PC-9 (cell line): Measurements from ENCODE around the gene AGMAT. TPM values are rescaled to one million over a fixed set of nuclear protein-coding genes. Genes with fewer than 3 reads are reported as not detected.

Source experiments
- BruUV-seq: library from RNA; stranded (reverse); fragments of 400-500 nt; replicated peaks from 2 replicates; lab custom pipeline; 2021; lab: Mats Ljungman, UMichigan
- CTCF ChIA-PET: fragments of 300-600 bp; sonication (Branson Sonifier 250); formaldehyde crosslinking; loops from one replicate; lab custom pipeline; 2022; ENCODE audit warnings: antibody characterized with exemption; lab: Charles Lee
- POLR2A ChIA-PET: fragments of 300-600 bp; sonication (Branson Sonifier 250); formaldehyde crosslinking; loops from one replicate; lab custom pipeline; 2022; ENCODE audit warnings: antibody characterized with exemption; ENCODE audit not compliant: unreplicated experiment; lab: Charles Lee
- DNase-seq, 2 experiments: peaks; one replicate each; pipeline versions ENCODE4 v3.0.0 to v3.0.0-alpha.2; 2015 to 2022; ENCODE audit warnings: mixed read lengths in 1 of 2
- H2AFZ ChIP-seq: fragments of 200-600 bp; sonication (generic); 2 replicates; pipeline ENCODE4 v1.8.1; 2017; ENCODE audit warnings: antibody characterized with exemption
- H3F3A ChIP-seq: fragments of 200-600 bp; sonication (generic); 2 replicates; pipeline ENCODE4 v1.8.1; 2017; ENCODE audit warnings: antibody characterized with exemption, mild to moderate bottlenecking, low read depth; ENCODE audit not compliant: insufficient read depth
- H3K27ac ChIP-seq: fragments of 200-600 bp; sonication (generic); 2 replicates; pipeline ENCODE4 v1.6.1; 2016; ENCODE audit warnings: mixed run types
- H3K27me3 ChIP-seq: fragments of 200-600 bp; sonication (generic); 2 replicates; pipeline ENCODE4 v1.6.1; 2016; ENCODE audit warnings: low read depth, mixed run types; ENCODE audit not compliant: insufficient read depth
- H3K36me3 ChIP-seq: fragments of 200-600 bp; sonication (generic); 2 replicates; pipeline ENCODE4 v1.6.1; 2016; ENCODE audit warnings: low read depth, mixed run types
- H3K4me1 ChIP-seq: fragments of 200-600 bp; sonication (generic); replicated peaks from 2 replicates; pipeline ENCODE4 v1.6.1; 2016; ENCODE audit warnings: mixed run types; ENCODE audit not compliant: insufficient read depth
- H3K4me2 ChIP-seq: fragments of 200-600 bp; sonication (generic); 2 replicates; pipeline ENCODE4 v1.6.1; 2017; ENCODE audit warnings: mixed run types
- H3K4me3 ChIP-seq: fragments of 200-600 bp; sonication (generic); 2 replicates; pipeline ENCODE4 v1.6.1; 2016; ENCODE audit warnings: mixed run types
- H3K79me2 ChIP-seq: fragments of 200-600 bp; sonication (generic); 2 replicates; pipeline ENCODE4 v1.6.1; 2017; ENCODE audit warnings: low read depth, mixed run types
- H3K9me2 ChIP-seq: fragments of 200-600 bp; sonication (generic); 2 replicates; pipeline ENCODE4 v1.8.1; 2017; ENCODE audit warnings: mild to moderate bottlenecking; ENCODE audit not compliant: insufficient read depth
- H3K9me3 ChIP-seq: fragments of 200-600 bp; sonication (generic); 2 replicates; pipeline ENCODE4 v1.8.1; 2016; ENCODE audit warnings: low read depth; ENCODE audit not compliant: insufficient read depth
- H4K20me1 ChIP-seq: fragments of 200-600 bp; sonication (generic); 2 replicates; pipeline ENCODE4 v1.8.1; 2017; ENCODE audit not compliant: insufficient read depth
- EZH2 ChIP-seq: fragments of 200-600 bp; sonication (generic); IDR thresholded peaks from 2 replicates; pipeline ENCODE4 v1.8.0; 2017; ENCODE audit warnings: antibody characterized with exemption, low read depth
- intact Hi-C: fragments of 100-400 bp; cut with micrococcal nuclease; formaldehyde crosslinking; loops from one replicate; pipeline ENCODE4 v1.10.0; 2022; ENCODE audit not compliant: unreplicated experiment
- total RNA-seq: library from RNA; stranded (reverse); gene quantifications from 2 replicates; pipeline ENCODE4 v1.2.3, GENCODE V29; 2021
- TF ChIP-seq, protein P1 (sequence below): fragments of 200-600 bp; sonication (generic); conservative IDR thresholded peaks from 2 replicates; pipeline ENCODE4 v1.6.1; 2017; ENCODE audit warnings: mixed run types, antibody characterized with exemption, mild to moderate bottlenecking, moderate library complexity

The AGMAT gene
- total RNA-seq, 1 experiment from 2014 or later = 2.9 TPM

DNA sequence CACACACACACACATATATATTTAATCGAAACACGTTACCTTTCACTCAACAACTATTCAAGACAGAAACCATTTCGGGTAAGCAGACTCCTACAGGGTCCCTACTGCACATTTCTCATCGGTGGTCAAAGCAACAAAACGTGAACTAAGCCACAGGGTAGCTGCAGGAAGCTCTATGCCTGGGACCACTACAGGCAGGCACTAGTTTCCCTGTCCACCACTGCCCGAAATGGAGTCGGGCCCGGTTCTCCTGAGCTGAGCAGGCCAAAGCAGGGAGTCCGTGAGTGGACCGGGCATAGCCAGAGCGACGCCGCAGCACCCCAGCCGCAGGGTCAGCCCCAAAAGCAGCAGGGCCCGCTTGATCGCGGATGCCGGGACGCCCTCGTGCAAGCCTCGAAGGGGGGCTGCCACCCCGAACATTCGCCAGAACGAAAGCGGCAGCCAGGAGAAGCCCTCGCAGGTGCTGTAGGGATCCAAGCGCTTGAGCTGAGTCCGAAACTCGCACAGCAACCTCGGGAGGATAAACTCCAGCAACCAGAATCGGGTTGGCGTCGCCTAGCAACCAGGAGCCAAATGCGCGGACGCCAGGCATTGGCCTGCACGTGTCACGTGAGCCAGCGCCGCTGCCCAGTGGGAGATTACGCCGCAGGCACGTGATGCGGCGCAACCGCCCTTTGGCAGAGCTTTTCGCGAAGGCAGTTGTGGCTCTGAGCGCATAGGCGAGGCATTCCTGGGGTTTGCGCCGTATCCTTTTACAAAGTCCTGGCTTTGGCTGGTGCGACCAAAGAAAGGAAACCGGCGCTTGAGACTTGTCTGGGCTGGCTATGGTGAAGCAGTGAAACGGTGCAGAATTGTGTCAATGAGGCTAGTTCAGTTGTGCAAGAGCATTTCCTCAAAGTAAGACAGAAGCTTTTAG is 18.5 kb upstream of the AGMAT start:
- intact Hi-C loops = no loop called here
- TSS peak; percentile 73 for BruUV-seq
- peak; percentile 87 to 94 for DNase-seq

DNA sequence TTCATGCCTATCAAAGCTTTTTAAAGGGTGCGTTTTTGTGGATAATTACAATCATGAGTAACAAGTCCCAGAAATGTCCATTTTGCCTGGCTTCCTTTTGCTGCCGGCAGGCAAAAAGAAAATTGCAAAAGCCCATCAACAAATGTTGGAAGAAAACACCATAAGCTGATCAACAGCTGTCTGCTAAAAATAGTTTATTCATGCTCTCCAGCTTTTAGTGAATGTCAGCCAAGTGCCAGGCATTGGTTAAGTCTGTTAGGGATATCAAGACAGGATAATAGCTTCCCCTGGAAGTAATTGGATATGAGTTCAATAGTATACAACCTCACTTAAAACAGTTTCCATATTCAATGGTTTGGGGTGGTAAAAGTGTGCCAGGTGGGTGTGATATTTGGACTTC is 13.6 kb upstream of the AGMAT start:
- H3K27ac ChIP-seq = no peak overlapping the region

More for the DNA sequence above, 18.5 kb upstream of the AGMAT start:
- Histone ChIP-seq H3K9me3 (no peaks in the 10 kb centered on the region), H2AFZ (peak overlapping the region; percentile 94), H3K4me2 (peak overlapping the region; percentile 93), H4K20me1 (no peaks in the 10 kb centered on the region), H3K36me3 (no peaks in the 10 kb centered on the region), H3K4me1 (0 out of 2 replicates have a peak, but pooled peaks cover 10% of the 10 kb centered on the region), H3F3A (0 out of 2 replicates have a peak, but pooled peaks cover 5% of the 10 kb centered on the region), H3K27me3 (no peaks in the 10 kb centered on the region), H3K4me3 (peak overlapping the region; percentile 98), H3K9me2 (no peaks in the 10 kb centered on the region), H3K79me2 (peaks cover 4% of the 10 kb centered on the region; the same call in 1 of the 2 replicates), H3K27ac (peak overlapping the region; percentile 63)
- POLR2A ChIA-PET = interaction anchor here (0.6 to 0.8 kb wide), 3 partner anchors 15 to 322 kb away, joined by 3 to 9 read pairs (median 4); no protein-coding TSS in a partner anchor
- no peak for TF ChIP-seq EZH2
- TF ChIP-seq, protein P1, sequence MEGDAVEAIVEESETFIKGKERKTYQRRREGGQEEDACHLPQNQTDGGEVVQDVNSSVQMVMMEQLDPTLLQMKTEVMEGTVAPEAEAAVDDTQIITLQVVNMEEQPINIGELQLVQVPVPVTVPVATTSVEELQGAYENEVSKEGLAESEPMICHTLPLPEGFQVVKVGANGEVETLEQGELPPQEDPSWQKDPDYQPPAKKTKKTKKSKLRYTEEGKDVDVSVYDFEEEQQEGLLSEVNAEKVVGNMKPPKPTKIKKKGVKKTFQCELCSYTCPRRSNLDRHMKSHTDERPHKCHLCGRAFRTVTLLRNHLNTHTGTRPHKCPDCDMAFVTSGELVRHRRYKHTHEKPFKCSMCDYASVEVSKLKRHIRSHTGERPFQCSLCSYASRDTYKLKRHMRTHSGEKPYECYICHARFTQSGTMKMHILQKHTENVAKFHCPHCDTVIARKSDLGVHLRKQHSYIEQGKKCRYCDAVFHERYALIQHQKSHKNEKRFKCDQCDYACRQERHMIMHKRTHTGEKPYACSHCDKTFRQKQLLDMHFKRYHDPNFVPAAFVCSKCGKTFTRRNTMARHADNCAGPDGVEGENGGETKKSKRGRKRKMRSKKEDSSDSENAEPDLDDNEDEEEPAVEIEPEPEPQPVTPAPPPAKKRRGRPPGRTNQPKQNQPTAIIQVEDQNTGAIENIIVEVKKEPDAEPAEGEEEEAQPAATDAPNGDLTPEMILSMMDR = no peak
- CTCF ChIA-PET = interaction anchor here (0.6 to 0.7 kb wide), 2 partner anchors 10 to 138 kb away, joined by 10 to 11 read pairs; no protein-coding TSS in a partner anchor

More for the DNA sequence above, 13.6 kb upstream of the AGMAT start:
- Histone ChIP-seq H3K36me3 (no peaks in the 10 kb centered on the region), H3K79me2 (peaks cover 4% of the 10 kb centered on the region; the same call in 1 of the 2 replicates), H3K9me2 (no peaks in the 10 kb centered on the region), H3K9me3 (no peaks in the 10 kb centered on the region), H3K4me2 (no peak overlapping the region), H4K20me1 (no peaks in the 10 kb centered on the region), H2AFZ (no peak overlapping the region), H3K4me1 (0 out of 2 replicates have a peak, but pooled peaks cover 4% of the 10 kb centered on the region), H3K27me3 (no peaks in the 10 kb centered on the region), H3F3A (0 out of 2 replicates have a peak, but pooled peaks cover 5% of the 10 kb centered on the region), H3K4me3 (no peak overlapping the region)
- CTCF ChIA-PET = no interaction called here
- BruUV-seq = no TSS peak
- DNase-seq = no peak
- intact Hi-C loops = loop anchor here (5.0 kb wide), 1 partner anchor 144 kb away; the partner anchor contains the start of gene TMEM82
- TF ChIP-seq EZH2 = no peak
- TF ChIP-seq, protein P1 = no peak
- POLR2A ChIA-PET = interaction anchor here (0.6 kb wide), 1 partner anchor 20 kb away, joined by 3 read pairs; no protein-coding TSS in a partner anchor
